SK-N-SH (cell line): ENCODE results near the gene TTC27. TPM values are rescaled to one million over a fixed set of nuclear protein-coding genes. Genes with fewer than 3 reads are reported as not detected.

Experiments
- CTCF ChIA-PET: fragments of 300-600, 350-600 bp; formaldehyde crosslinking; extraction: SDS; loops from one replicate; lab custom pipeline; 2021; lab: Yijun Ruan, JAX
- POLR2A ChIA-PET: fragments of 350-600 bp; sonication (Branson Sonifier 250); formaldehyde crosslinking; extraction: SDS; loops from one replicate; lab custom pipeline; 2020; ENCODE audit warnings: antibody characterized with exemption, inconsistent platforms; lab: Yijun Ruan, JAX
- DNase-seq: peaks from one replicate; pipeline ENCODE4 v3.0.0; 2012
- H2AFZ ChIP-seq: fragments of 200-600 bp; sonication (generic); 2 replicates; pipeline ENCODE4 v1.8.1; 2016; ENCODE audit warnings: antibody characterized with exemption, mild to moderate bottlenecking, low read depth
- H3F3A ChIP-seq: fragments of 200-600 bp; sonication (generic); replicated peaks from 2 replicates; pipeline ENCODE3; 2016; ENCODE audit warnings: antibody characterized with exemption, mild to moderate bottlenecking; ENCODE audit not compliant: insufficient read depth
- H3K27ac ChIP-seq, 2 experiments: fragments of 200-500 bp in 1 of 2; fragments of 200-600 bp in 1 of 2; sonication (Bioruptor generic) in 1 of 2; sonication (generic), shearing (Covaris generic) in 1 of 2; 2 replicates each; pipeline versions ENCODE4 v1.5.1 to v1.6.1; 2014 to 2016; ENCODE audit warnings: low read depth in 2 of 2, inconsistent platforms in 1 of 2, low read length in 1 of 2, mild to moderate bottlenecking in 1 of 2, mixed read lengths in 1 of 2
- H3K27me3 ChIP-seq: fragments of 200-600 bp; sonication (generic), shearing (Covaris generic); 2 replicates; pipeline ENCODE4 v1.6.1; 2016; ENCODE audit warnings: mixed run types; ENCODE audit not compliant: insufficient read depth
- H3K36me3 ChIP-seq, 2 experiments: fragments of 200-500 bp in 1 of 2; fragments of 200-600 bp in 1 of 2; sonication (Bioruptor generic) in 1 of 2; sonication (generic) in 1 of 2; replicated peaks in 1 of 2; 2 replicates each; pipeline versions ENCODE3 to v1.5.1; 2014 to 2016; ENCODE audit warnings: low read length in 1 of 2, mild to moderate bottlenecking in 1 of 2; ENCODE audit not compliant: insufficient read depth in 2 of 2, control insufficient read depth in 1 of 2
- H3K4me1 ChIP-seq, 2 experiments: fragments of 200-500 bp in 1 of 2; fragments of 200-600 bp in 1 of 2; sonication (Bioruptor generic) in 1 of 2; sonication (generic), shearing (Covaris generic) in 1 of 2; 2 replicates each; pipeline versions ENCODE4 v1.5.1 to v1.6.1; 2014 to 2016; ENCODE audit warnings: low read depth in 1 of 2, low read length in 1 of 2, mixed run types in 1 of 2; ENCODE audit not compliant: insufficient read depth in 2 of 2, control insufficient read depth in 1 of 2
- H3K4me2 ChIP-seq: fragments of 200-600 bp; sonication (generic), shearing (Covaris generic); 2 replicates; pipeline ENCODE4 v1.6.1; 2017; ENCODE audit warnings: mixed run types
- H3K4me3 ChIP-seq, 2 experiments: fragments of 200-500 bp in 1 of 2; fragments of 200-600 bp in 1 of 2; sonication (Bioruptor generic) in 1 of 2; sonication (generic), shearing (Covaris generic) in 1 of 2; 2 replicates each; pipeline versions ENCODE4 v1.5.1 to v1.8.1; 2014 to 2016; ENCODE audit warnings: low read depth in 2 of 2, inconsistent platforms in 1 of 2, low read length in 1 of 2, mild to moderate bottlenecking in 1 of 2, mixed read lengths in 1 of 2, moderate library complexity in 1 of 2
- H3K79me2 ChIP-seq: fragments of 200-600 bp; sonication (generic); 2 replicates; pipeline ENCODE4 v1.8.1; 2017; ENCODE audit warnings: mild to moderate bottlenecking; ENCODE audit not compliant: insufficient read depth
- H3K9ac ChIP-seq: fragments of 200-600 bp; sonication (generic); 2 replicates; pipeline ENCODE4 v1.6.1; 2017; ENCODE audit warnings: mixed run types
- H3K9me2 ChIP-seq: fragments of 200-600 bp; sonication (generic); 2 replicates; pipeline ENCODE4 v1.6.1; 2017; ENCODE audit warnings: mixed run types
- H3K9me3 ChIP-seq: fragments of 200-600 bp; sonication (generic); 2 replicates; pipeline ENCODE4 v1.6.1; 2017; ENCODE audit warnings: mixed run types, mild to moderate bottlenecking, moderate library complexity
- H4K20me1 ChIP-seq: fragments of 200-600 bp; sonication (generic); 2 replicates; pipeline ENCODE4 v1.6.1; 2017; ENCODE audit warnings: mild to moderate bottlenecking, mixed run types; ENCODE audit not compliant: insufficient read depth
- EP300 ChIP-seq, 2 experiments: IDR thresholded peaks; 2 replicates each; pipeline versions ENCODE4 v1.4.0 to v1.6.1; 2012; ENCODE audit warnings: borderline replicate concordance in 1 of 2, low read depth in 1 of 2, low read length in 1 of 2
- FOXJ3 ChIP-seq: sonication (generic); formaldehyde crosslinking; IDR thresholded peaks from 2 replicates; pipeline ENCODE4 v1.5.1; 2020; ENCODE audit warnings: mild to moderate bottlenecking, missing genetic modification reagents
- FOXM1 ChIP-seq: IDR thresholded peaks from 2 replicates; pipeline ENCODE4 v1.4.0; 2012; ENCODE audit warnings: low read depth, mild to moderate bottlenecking
- JUND ChIP-seq: IDR thresholded peaks from 2 replicates; pipeline ENCODE4 v1.4.0; 2012
- MEF2A ChIP-seq: IDR thresholded peaks from 2 replicates; pipeline ENCODE4 v1.4.0; 2012; ENCODE audit warnings: low read depth, borderline replicate concordance
- NFIC ChIP-seq: IDR thresholded peaks from 2 replicates; pipeline ENCODE4 v1.4.0; 2012; ENCODE audit warnings: borderline replicate concordance
- POLR2AphosphoS5 ChIP-seq: IDR thresholded peaks from 2 replicates; pipeline ENCODE4 v1.6.1; 2012; ENCODE audit warnings: low read depth, low read length
- RXRA ChIP-seq: IDR thresholded peaks from 2 replicates; pipeline ENCODE4 v1.4.0; 2012; ENCODE audit warnings: low read depth, mild to moderate bottlenecking, borderline replicate concordance
- SIN3A ChIP-seq: IDR thresholded peaks from 2 replicates; pipeline ENCODE4 v1.6.1; 2012; ENCODE audit warnings: low read depth, mild to moderate bottlenecking, low read length, moderate library complexity, borderline replicate concordance
- SMC3 ChIP-seq: IDR thresholded peaks from 2 replicates; pipeline ENCODE4 v1.6.1; 2012; ENCODE audit warnings: low read depth, low read length, improper control_type of control experiment
- TAF1 ChIP-seq: IDR thresholded peaks from 2 replicates; pipeline ENCODE4 v1.6.1; 2012; ENCODE audit warnings: low read depth, mild to moderate bottlenecking, low read length, moderate library complexity, borderline replicate concordance
- TEAD4 ChIP-seq: IDR thresholded peaks from 2 replicates; pipeline ENCODE4 v1.4.0; 2012; ENCODE audit warnings: mild to moderate bottlenecking, borderline replicate concordance; ENCODE audit not compliant: insufficient read depth
- WGBS: methylation state at CpG from one replicate; pipeline ENCODE4 v1.1.6; 2017; ENCODE audit warnings: low lambda C conversion rate; 5-methylcytosine and 5-hydroxymethylcytosine counted together
- polyA plus RNA-seq, 3 experiments: library from polyadenylated mRNA; depleted of rRNA; stranded (reverse); fragments of >200 nt; gene quantifications; 2 replicates each; pipeline ENCODE4 v1.2.3, GENCODE V29; 2012
- TF ChIP-seq, protein P1 (sequence below): IDR thresholded peaks from 2 replicates; pipeline ENCODE4 v1.4.0; 2012; ENCODE audit warnings: low read depth, borderline replicate concordance
- TF ChIP-seq, protein P2 (sequence below): fragments of 150-350 bp; IDR thresholded peaks from 2 replicates; pipeline ENCODE4 v1.6.1; 2016; ENCODE audit warnings: mild to moderate bottlenecking, low read depth, low read length
- TF ChIP-seq, protein P3 (sequence below): IDR thresholded peaks from 2 replicates; pipeline ENCODE4 v1.4.0; 2012; ENCODE audit warnings: low read depth, borderline replicate concordance

The TTC27 gene
- polyA plus RNA-seq, 1 of the 3 experiments (the other 2 are of a cell fraction), result 14.4 TPM

DNA sequence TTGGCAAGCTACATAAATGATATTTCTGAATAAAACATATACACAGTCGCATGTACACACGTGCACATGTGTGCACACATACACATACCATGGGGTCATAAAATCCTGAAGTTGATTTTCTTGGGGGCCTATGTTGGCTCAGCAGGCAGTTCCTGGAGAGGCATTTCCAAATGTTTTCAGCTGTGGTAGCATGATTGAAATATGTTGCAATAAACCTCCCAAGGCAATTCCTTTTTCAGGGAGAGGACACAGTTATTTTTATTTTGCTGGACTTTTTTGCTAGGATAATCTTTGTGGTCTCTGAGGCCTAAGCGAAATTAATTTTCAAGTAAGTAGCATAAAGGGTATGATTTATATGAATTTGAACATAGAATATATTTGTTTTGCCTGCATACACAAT lies 192.2 kb downstream of the TTC27 start:
- H3K4me3 ChIP-seq, result no peak overlapping the region
- H3K36me3 ChIP-seq, result peaks cover 18 to 27% of the 10 kb centered on the region in 2 experiments
- no peak overlapping the region for H3K27ac ChIP-seq
- no peaks in the 10 kb centered on the region for H3F3A ChIP-seq
- ChIA-PET CTCF (no interaction called here), POLR2A (no interaction called here)
- no peak overlapping the region for H3K9ac ChIP-seq
- H3K4me2 ChIP-seq, result no peak overlapping the region
- H2AFZ ChIP-seq, result no peak overlapping the region
- no peaks in the 10 kb centered on the region for H3K9me3 ChIP-seq
- DNase-seq, result no peak
- no peaks in the 10 kb centered on the region for H3K9me2 ChIP-seq
- no peaks in the 10 kb centered on the region for H3K27me3 ChIP-seq
- no peaks in the 10 kb centered on the region for H4K20me1 ChIP-seq
- H3K4me1 ChIP-seq, result peaks cover 7 to 9% of the 10 kb centered on the region in 2 experiments
- TF ChIP-seq FOXJ3 (CRISPR knock-in tag), result no peak
- TF ChIP-seq POLR2AphosphoS5, result no peak
- TF ChIP-seq, protein P1, sequence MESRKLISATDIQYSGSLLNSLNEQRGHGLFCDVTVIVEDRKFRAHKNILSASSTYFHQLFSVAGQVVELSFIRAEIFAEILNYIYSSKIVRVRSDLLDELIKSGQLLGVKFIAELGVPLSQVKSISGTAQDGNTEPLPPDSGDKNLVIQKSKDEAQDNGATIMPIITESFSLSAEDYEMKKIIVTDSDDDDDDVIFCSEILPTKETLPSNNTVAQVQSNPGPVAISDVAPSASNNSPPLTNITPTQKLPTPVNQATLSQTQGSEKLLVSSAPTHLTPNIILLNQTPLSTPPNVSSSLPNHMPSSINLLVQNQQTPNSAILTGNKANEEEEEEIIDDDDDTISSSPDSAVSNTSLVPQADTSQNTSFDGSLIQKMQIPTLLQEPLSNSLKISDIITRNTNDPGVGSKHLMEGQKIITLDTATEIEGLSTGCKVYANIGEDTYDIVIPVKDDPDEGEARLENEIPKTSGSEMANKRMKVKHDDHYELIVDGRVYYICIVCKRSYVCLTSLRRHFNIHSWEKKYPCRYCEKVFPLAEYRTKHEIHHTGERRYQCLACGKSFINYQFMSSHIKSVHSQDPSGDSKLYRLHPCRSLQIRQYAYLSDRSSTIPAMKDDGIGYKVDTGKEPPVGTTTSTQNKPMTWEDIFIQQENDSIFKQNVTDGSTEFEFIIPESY, result no peak
- no peak for TF ChIP-seq MEF2A
- no peak for TF ChIP-seq NFIC
- no peak for TF ChIP-seq TAF1
- no peak for TF ChIP-seq EP300 (IDR thresholded peaks at IDR 0.05; ENCODE audit: borderline replicate concordance in 1 of 2, low read depth in 1 of 2, low read length in 1 of 2)
- TF ChIP-seq, protein P2, sequence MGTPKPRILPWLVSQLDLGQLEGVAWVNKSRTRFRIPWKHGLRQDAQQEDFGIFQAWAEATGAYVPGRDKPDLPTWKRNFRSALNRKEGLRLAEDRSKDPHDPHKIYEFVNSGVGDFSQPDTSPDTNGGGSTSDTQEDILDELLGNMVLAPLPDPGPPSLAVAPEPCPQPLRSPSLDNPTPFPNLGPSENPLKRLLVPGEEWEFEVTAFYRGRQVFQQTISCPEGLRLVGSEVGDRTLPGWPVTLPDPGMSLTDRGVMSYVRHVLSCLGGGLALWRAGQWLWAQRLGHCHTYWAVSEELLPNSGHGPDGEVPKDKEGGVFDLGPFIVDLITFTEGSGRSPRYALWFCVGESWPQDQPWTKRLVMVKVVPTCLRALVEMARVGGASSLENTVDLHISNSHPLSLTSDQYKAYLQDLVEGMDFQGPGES, result no peak
- no peak for TF ChIP-seq RXRA
- TF ChIP-seq TEAD4, result no peak
- no peak for TF ChIP-seq JUND
- no peak for TF ChIP-seq FOXM1
- no peak for TF ChIP-seq SMC3
- no peak for TF ChIP-seq SIN3A
- TF ChIP-seq, protein P3, sequence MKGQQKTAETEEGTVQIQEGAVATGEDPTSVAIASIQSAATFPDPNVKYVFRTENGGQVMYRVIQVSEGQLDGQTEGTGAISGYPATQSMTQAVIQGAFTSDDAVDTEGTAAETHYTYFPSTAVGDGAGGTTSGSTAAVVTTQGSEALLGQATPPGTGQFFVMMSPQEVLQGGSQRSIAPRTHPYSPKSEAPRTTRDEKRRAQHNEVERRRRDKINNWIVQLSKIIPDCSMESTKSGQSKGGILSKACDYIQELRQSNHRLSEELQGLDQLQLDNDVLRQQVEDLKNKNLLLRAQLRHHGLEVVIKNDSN, result no peak
- H3K79me2 ChIP-seq, result no peaks in the 10 kb centered on the region
- WGBS, result 93% methylated on average over 3 of the region's 3 CpGs
